Body of pancreas (tissue), 4 donors: ENCODE results near the gene ADGRG7.

Experiments used
- CTCF ChIP-seq, 7 experiments: fragments of 450-650 bp in 4 of 7; fragments of 200-600 bp in 3 of 7; sonication (generic) in 3 of 7; IDR thresholded peaks; one replicate each; pipeline ENCODE4 v1.5.1; 2016 to 2019; ENCODE audit warnings: antibody characterized with exemption in 7 of 7
- POLR2A ChIP-seq, 3 donors: fragments of 450-650 bp; IDR thresholded peaks; one replicate each; pipeline ENCODE4 v1.6.1; 2016; ENCODE audit warnings: antibody characterized with exemption in 3 of 3, mild to moderate bottlenecking in 2 of 3

- TF ChIP-seq POLR2A (IDR thresholded peaks at IDR 0.05) (no peak), CTCF (IDR thresholded peaks at IDR 0.05) (no peak)
Observed at GRCh38 chr3:100561459-100562158, 47.8 kb upstream of the ADGRG7 start.
